ENCODE data around the gene NUP210. TPM values are rescaled to one million over a fixed set of nuclear protein-coding genes. Genes with fewer than 3 reads are reported as not detected.

The NUP210 gene
- total and polyA plus RNA-seq, 2 experiments from 2014 or later: 13.8 to 73.9 TPM

- H3K4me2 ChIP-seq: no peak overlapping the region
- TF ChIP-seq ZNF462 (CRISPR knock-in tag; IDR thresholded peaks at IDR 0.05): no peak
- TF ChIP-seq EZH2 (IDR thresholded peaks at IDR 0.05; ENCODE audit: low read depth, unreplicated experiment): no peak
- no peak for TF ChIP-seq EZH2phosphoT487 (IDR thresholded peaks at IDR 0.05; ENCODE audit: unreplicated experiment)
- TF ChIP-seq STAT1 (IDR thresholded peaks at IDR 0.05; ENCODE audit: unreplicated experiment): no peak
- no peak for TF ChIP-seq NANOG (IDR thresholded peaks at IDR 0.05; ENCODE audit: borderline replicate concordance)
- TF ChIP-seq REST (IDR thresholded peaks at IDR 0.05; ENCODE audit: unreplicated experiment): no peak
- TF ChIP-seq JUNB (IDR thresholded peaks at IDR 0.05; ENCODE audit: unreplicated experiment): no peak
- no peak for TF ChIP-seq ZNF114 (CRISPR knock-in tag; IDR thresholded peaks at IDR 0.05)
- TF ChIP-seq CREB1 (CRISPR knock-in tag; IDR thresholded peaks at IDR 0.05; ENCODE audit: low read depth): no peak
- no peak for TF ChIP-seq ETS1 (IDR thresholded peaks at IDR 0.05)
- TF ChIP-seq ZNF331 (CRISPR knock-in tag; IDR thresholded peaks at IDR 0.05; ENCODE audit: low read depth): no peak
- TF ChIP-seq POLR2AphosphoS5 (IDR thresholded peaks at IDR 0.05; ENCODE audit: low read depth): no peak
- TF ChIP-seq CTCF (conservative IDR thresholded peaks at IDR 0.05; ENCODE audit: low read depth in 2 of 2): no peak
- H3K79me2 ChIP-seq (replicated peaks; ENCODE audit: insufficient read depth): no peaks in the 10 kb centered on the region
- H3K4me1 ChIP-seq (ENCODE audit: insufficient read depth): no peaks in the 10 kb centered on the region
- no peak overlapping the region for H2AFZ ChIP-seq
- no peaks in the 10 kb centered on the region for H3F3A ChIP-seq (replicated peaks; ENCODE audit: low read depth)
- no peak overlapping the region for H3K27ac ChIP-seq (ENCODE audit: low read depth)
- no peak overlapping the region for H3K4me3 Mint-ChIP-seq
- peaks cover 68% of the 10 kb centered on the region for H3K36me3 Mint-ChIP-seq (ENCODE audit: low read depth)
- H3K27me3 Mint-ChIP-seq (ENCODE audit: insufficient read depth, low read depth, poor library complexity): peaks cover 11% of the 10 kb centered on the region
- H3K36me3 ChIP-seq (ENCODE audit: insufficient read depth): no peaks in the 10 kb centered on the region
- H3K9me3 Mint-ChIP-seq: no peaks in the 10 kb centered on the region
- no peaks in the 10 kb centered on the region for H3K27me3 ChIP-seq (ENCODE audit: insufficient read depth)
- no peaks in the 10 kb centered on the region for H4K20me1 ChIP-seq (replicated peaks; ENCODE audit: insufficient read depth)
- H3K4me1 Mint-ChIP-seq: peaks cover 17% of the 10 kb centered on the region
- DNase-seq (ENCODE audit: low spot score): no peak
- no peak for ATAC-seq
- H3K27ac Mint-ChIP-seq: no peak overlapping the region
- no peaks in the 10 kb centered on the region for H3K9me2 ChIP-seq (ENCODE audit: insufficient read depth)
- no peak overlapping the region for H3K4me3 ChIP-seq
These were observed 80.3 kb downstream of the NUP210 start for GRCh38 chr3:13339833-13340232.

Measured in GM23338 (cell line).